Urinary bladder (tissue), 4 donors: ENCODE measurements around the gene TOX2. TPM values are rescaled to one million over a fixed set of nuclear protein-coding genes. Genes with fewer than 3 reads are reported as not detected.

Source experiments
- DNase-seq: peaks from one replicate; pipeline ENCODE4 v3.0.0-alpha.2; 2015; ENCODE audit errors: extremely low spot score
- H3K27ac ChIP-seq: one replicate; pipeline ENCODE4 v1.5.1; 2013; ENCODE audit warnings: low read depth, mild to moderate bottlenecking, moderate library complexity
- H3K36me3 ChIP-seq: one replicate; pipeline ENCODE4 v1.6.1; 2013; ENCODE audit warnings: mild to moderate bottlenecking, moderate library complexity; ENCODE audit not compliant: insufficient read depth
- H3K4me1 ChIP-seq: one replicate; pipeline ENCODE4 v1.6.1; 2013; ENCODE audit warnings: mild to moderate bottlenecking, moderate library complexity; ENCODE audit not compliant: insufficient read depth
- H3K4me3 ChIP-seq: one replicate; pipeline ENCODE4 v1.5.1; 2013; ENCODE audit warnings: low read depth, low read length
- WGBS: extraction: QIAGEN DNeasy Blood & Tissue Kit; methylation state at CpG from one replicate; pipeline ENCODE4 v1.1.7; 2013; 5-methylcytosine and 5-hydroxymethylcytosine counted together
- polyA plus RNA-seq: library from polyadenylated mRNA; stranded (reverse); fragments of 200-250 nt; gene quantifications from one replicate; pipeline ENCODE4 v1.2.3, GENCODE V29; 2013
- total RNA-seq: library from RNA; depleted of rRNA; stranded (reverse); fragments of >200 nt; gene quantifications from one replicate; pipeline ENCODE4 v1.2.3, GENCODE V29; 2014
- donor health status: healthy with polysubstance abuse.
- donor health status: healthy.

TOX2 gene
- total and polyA plus RNA-seq, 2 donors, result 1.6 to 38.0 TPM

- Histone ChIP-seq H3K36me3 (no peaks in the 10 kb centered on the region), H3K4me1 (no peaks in the 10 kb centered on the region), H3K4me3 (no peak overlapping the region), H3K27ac (no peak overlapping the region)
- WGBS, result 99% methylated on average over 2 of the region's 2 CpGs
- DNase-seq, result no peak
These were observed 8.1 kb upstream of the TOX2 start for GRCh38 chr20:43906505-43907034.

- Histone ChIP-seq H3K36me3 (no peaks in the 10 kb centered on the region), H3K27ac (no peak overlapping the region), H3K4me3 (no peak overlapping the region), H3K4me1 (no peaks in the 10 kb centered on the region)
- DNase-seq, result no peak
- 62% methylated on average over 3 of the region's 3 CpGs for WGBS
These were observed 5.4 kb upstream of the TOX2 start for GRCh38 chr20:43909211-43909610.

GRCh38 chr20:43909720-43910119 is 4.9 kb upstream of the TOX2 start:
- no peaks in the 10 kb centered on the region for H3K36me3 ChIP-seq
- WGBS, result 44% methylated on average over 5 of the region's 5 CpGs
- DNase-seq, result no peak
- no peaks in the 10 kb centered on the region for H3K4me1 ChIP-seq
- H3K4me3 ChIP-seq, result no peak overlapping the region
- H3K27ac ChIP-seq, result no peak overlapping the region

- H3K4me3 ChIP-seq, result no peak overlapping the region
- DNase-seq, result no peak
- H3K27ac ChIP-seq, result no peak overlapping the region
- no peaks in the 10 kb centered on the region for H3K36me3 ChIP-seq
- H3K4me1 ChIP-seq, result no peaks in the 10 kb centered on the region
- WGBS, result 67% methylated on average over 4 of the region's 4 CpGs
These were observed 4.1 kb upstream of the TOX2 start for GRCh38 chr20:43910564-43910963.

- no peak for DNase-seq
- Histone ChIP-seq H3K27ac (no peak overlapping the region), H3K36me3 (no peaks in the 10 kb centered on the region), H3K4me1 (no peaks in the 10 kb centered on the region), H3K4me3 (no peak overlapping the region)
- whole genome bisulfite sequencing, result 45% methylated on average over 2 of the region's 2 CpGs
These were observed 3.6 kb upstream of the TOX2 start for GRCh38 chr20:43911066-43911465.

- H3K4me1 ChIP-seq, result no peaks in the 10 kb centered on the region
- DNase-seq, result no peak
- H3K4me3 ChIP-seq, result no peak overlapping the region
- H3K27ac ChIP-seq, result no peak overlapping the region
- WGBS, result 97% methylated on average over 3 of the region's 3 CpGs
- no peaks in the 10 kb centered on the region for H3K36me3 ChIP-seq
These were observed 1.2 kb upstream of the TOX2 start for GRCh38 chr20:43913291-43914025.

GRCh38 chr20:43915211-43916072 is 790 bp downstream of the TOX2 start:
- no peak for DNase-seq
- Histone ChIP-seq H3K4me1 (no peaks in the 10 kb centered on the region), H3K36me3 (no peaks in the 10 kb centered on the region), H3K27ac (peak overlapping the region; percentile 41), H3K4me3 (peak overlapping the region; percentile 77)
- 4% methylated on average over 66 of the region's 66 CpGs for WGBS

- H3K27ac ChIP-seq, result no peak overlapping the region
- no peaks in the 10 kb centered on the region for H3K36me3 ChIP-seq
- no peak for DNase-seq
- no peaks in the 10 kb centered on the region for H3K4me1 ChIP-seq
- WGBS, result 9% methylated on average over 50 of the region's 50 CpGs
- peak overlapping the region; percentile 77 for H3K4me3 ChIP-seq
These were observed 1.6 kb downstream of the TOX2 start for GRCh38 chr20:43916073-43916880.

GRCh38 chr20:43916881-43917371 is 2.3 kb downstream of the TOX2 start:
- WGBS, result 57% methylated on average over 9 of the region's 9 CpGs
- no peaks in the 10 kb centered on the region for H3K36me3 ChIP-seq
- DNase-seq, result no peak
- H3K4me3 ChIP-seq, result peak overlapping the region; percentile 77
- no peaks in the 10 kb centered on the region for H3K4me1 ChIP-seq
- H3K27ac ChIP-seq, result no peak overlapping the region

GRCh38 chr20:43917380-43917779 is 2.7 kb downstream of the TOX2 start:
- 91% methylated on average over 9 of the region's 9 CpGs for WGBS
- no peak for DNase-seq
- no peaks in the 10 kb centered on the region for H3K36me3 ChIP-seq
- H3K27ac ChIP-seq, result no peak overlapping the region
- H3K4me1 ChIP-seq, result no peaks in the 10 kb centered on the region
- H3K4me3 ChIP-seq, result no peak overlapping the region

GRCh38 chr20:43919686-43920403 is 5.2 kb downstream of the TOX2 start:
- WGBS, result 81% methylated on average over 6 of the region's 6 CpGs
- Histone ChIP-seq H3K4me1 (no peaks in the 10 kb centered on the region), H3K36me3 (no peaks in the 10 kb centered on the region), H3K4me3 (no peak overlapping the region), H3K27ac (no peak overlapping the region)
- no peak for DNase-seq

GRCh38 chr20:43920797-43921196 is 6.1 kb downstream of the TOX2 start:
- WGBS, result 97% methylated on average over 4 of the region's 4 CpGs

More at GRCh38 chr20:43920797-43921196, 6.1 kb downstream of the TOX2 start:
- H3K4me1 ChIP-seq, result no peaks in the 10 kb centered on the region
- H3K4me3 ChIP-seq, result no peak overlapping the region
- H3K36me3 ChIP-seq, result no peaks in the 10 kb centered on the region
- no peak overlapping the region for H3K27ac ChIP-seq
- no peak for DNase-seq
